Body of pancreas (tissue), 4 donors: ENCODE measurements around the gene ABHD8. TPM values are rescaled to one million over a fixed set of nuclear protein-coding genes. Genes with fewer than 3 reads are reported as not detected.

Source experiments
- ATAC-seq: fragments of 150-250 bp; one replicate; pipeline ENCODE4 v1.9.1; 2016
- DNase-seq, 4 donors: peaks; one replicate each; pipeline ENCODE4 v3.0.0-alpha.2; 2019
- H3K27ac ChIP-seq, 4 donors: fragments of 200-600 bp; sonication (generic); 1 replicate in 3 of 4; 2 replicates in 1 of 4; pipeline versions ENCODE4 v1.5.1 to v1.6.1; 2016 to 2019; ENCODE audit warnings: mild to moderate bottlenecking in 1 of 4, mixed read lengths in 1 of 4, moderate library complexity in 1 of 4
- H3K27me3 ChIP-seq, 2 donors: fragments of 200-600 bp; sonication (generic); one replicate each; pipeline ENCODE4 v1.6.0; 2016; ENCODE audit warnings: mild to moderate bottlenecking in 1 of 2
- H3K36me3 ChIP-seq, 2 donors: fragments of 200-600 bp; sonication (generic); replicated peaks in 1 of 2; 2 replicates each; pipeline ENCODE4 v1.5.1; 2016; ENCODE audit warnings: low read depth in 2 of 2; ENCODE audit not compliant: insufficient read depth in 1 of 2
- H3K4me1 ChIP-seq: fragments of 200-600 bp; sonication (generic); one replicate; pipeline ENCODE4 v1.6.0; 2016
- H3K4me3 ChIP-seq, 2 donors: fragments of 200-600 bp; sonication (generic); 1 replicate in 1 of 2; 2 replicates in 1 of 2; pipeline ENCODE4 v1.5.1; 2016 to 2019
- H3K9me3 ChIP-seq, 3 donors: fragments of 200-600 bp; sonication (generic); 1 replicate in 2 of 3; 2 replicates in 1 of 3; pipeline ENCODE4 v1.5.1; 2016
- POLR2A ChIP-seq, 3 donors: fragments of 450-650 bp; IDR thresholded peaks; one replicate each; pipeline ENCODE4 v1.6.1; 2016; ENCODE audit warnings: antibody characterized with exemption in 3 of 3, mild to moderate bottlenecking in 2 of 3
- WGBS, 2 donors: methylation state at CpG; one replicate each; pipeline ENCODE4 v1.1.5; 2017; 5-methylcytosine and 5-hydroxymethylcytosine counted together
- intact Hi-C: fragments of 100-400 bp; cut with DNase I; formaldehyde crosslinking; loops from one replicate; pipeline ENCODE4 v1.15.1; 2023
- total RNA-seq, 2 donors: library from RNA; depleted of rRNA; stranded (reverse); fragments of >200 nt; gene quantifications; one replicate each; pipeline ENCODE4 v1.1.0, GENCODE V29; 2016
- TF ChIP-seq, protein P1 (sequence below), 7 experiments: fragments of 450-650 bp in 4 of 7; fragments of 200-600 bp in 3 of 7; sonication (generic) in 3 of 7; IDR thresholded peaks; one replicate each; pipeline ENCODE4 v1.5.1; 2016 to 2019; ENCODE audit warnings: antibody characterized with exemption in 7 of 7

The ABHD8 gene
- total RNA-seq, 2 donors from 2014 or later = 10.2 to 12.2 TPM

DNA sequence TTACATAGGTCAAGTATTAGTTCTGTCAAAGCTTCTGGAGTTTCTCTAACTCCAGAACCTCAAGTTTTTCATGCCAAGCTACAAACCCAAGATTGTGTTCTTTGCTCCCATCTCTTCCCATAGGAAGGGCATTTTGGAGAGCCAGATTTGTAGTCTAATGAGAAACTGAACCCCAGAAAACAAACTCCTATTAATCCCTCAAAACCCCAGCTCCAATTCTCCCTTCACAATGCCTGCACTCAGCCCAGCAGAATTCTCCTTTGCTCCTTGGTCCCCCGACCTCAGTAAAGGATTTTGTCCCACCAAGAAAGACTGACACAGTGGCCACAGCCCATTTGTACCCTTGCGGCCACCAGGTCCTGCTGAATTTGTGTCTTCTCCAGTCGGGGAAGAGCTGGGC, 47.1 kb downstream of the ABHD8 start:
- peak overlapping the region in 1 of 4 donors; percentile 90 for H3K27ac ChIP-seq
- H3K27me3 ChIP-seq = no peaks in the 10 kb centered on the region
- WGBS, 2 donors = 73 to 87% methylated on average over 3 of the region's 3 CpGs
- no peaks in the 10 kb centered on the region for H3K9me3 ChIP-seq
- peaks cover 56% of the 10 kb centered on the region for H3K4me1 ChIP-seq
- ATAC-seq (no peak), DNase-seq (no peak)
- intact Hi-C loops = no loop called here
- no peak overlapping the region for H3K4me3 ChIP-seq
- no peaks in the 10 kb centered on the region for H3K36me3 ChIP-seq
- TF ChIP-seq POLR2A (IDR thresholded peaks at IDR 0.05) = no peak
- TF ChIP-seq, protein P1, sequence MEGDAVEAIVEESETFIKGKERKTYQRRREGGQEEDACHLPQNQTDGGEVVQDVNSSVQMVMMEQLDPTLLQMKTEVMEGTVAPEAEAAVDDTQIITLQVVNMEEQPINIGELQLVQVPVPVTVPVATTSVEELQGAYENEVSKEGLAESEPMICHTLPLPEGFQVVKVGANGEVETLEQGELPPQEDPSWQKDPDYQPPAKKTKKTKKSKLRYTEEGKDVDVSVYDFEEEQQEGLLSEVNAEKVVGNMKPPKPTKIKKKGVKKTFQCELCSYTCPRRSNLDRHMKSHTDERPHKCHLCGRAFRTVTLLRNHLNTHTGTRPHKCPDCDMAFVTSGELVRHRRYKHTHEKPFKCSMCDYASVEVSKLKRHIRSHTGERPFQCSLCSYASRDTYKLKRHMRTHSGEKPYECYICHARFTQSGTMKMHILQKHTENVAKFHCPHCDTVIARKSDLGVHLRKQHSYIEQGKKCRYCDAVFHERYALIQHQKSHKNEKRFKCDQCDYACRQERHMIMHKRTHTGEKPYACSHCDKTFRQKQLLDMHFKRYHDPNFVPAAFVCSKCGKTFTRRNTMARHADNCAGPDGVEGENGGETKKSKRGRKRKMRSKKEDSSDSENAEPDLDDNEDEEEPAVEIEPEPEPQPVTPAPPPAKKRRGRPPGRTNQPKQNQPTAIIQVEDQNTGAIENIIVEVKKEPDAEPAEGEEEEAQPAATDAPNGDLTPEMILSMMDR (IDR thresholded peaks at IDR 0.05) = no peak

DNA sequence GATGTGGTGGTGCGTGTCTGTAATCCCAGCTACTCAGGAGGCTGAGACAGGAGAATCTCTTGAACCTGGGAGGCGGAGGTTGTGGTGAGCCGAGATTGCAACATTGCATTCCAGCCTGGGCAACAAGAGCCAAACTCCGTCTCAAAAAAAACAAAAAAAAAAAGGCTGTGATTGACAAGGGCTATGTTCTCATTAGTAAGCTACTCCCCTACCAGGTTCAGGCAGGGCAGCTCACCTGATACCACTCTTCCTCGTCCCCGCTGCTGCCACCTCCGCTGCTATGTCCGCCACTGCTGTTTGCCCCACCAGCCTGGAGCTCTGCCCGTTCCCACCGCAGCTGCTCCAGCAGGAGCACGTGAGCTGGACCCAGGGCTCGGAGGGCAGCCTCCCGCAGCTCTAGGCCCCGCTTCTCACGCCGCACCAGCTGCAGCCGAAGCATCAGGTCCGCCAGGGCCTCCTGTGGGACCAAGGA, 48.0 kb downstream of the ABHD8 start:
- Histone ChIP-seq H3K4me3 (no peak overlapping the region), H3K4me1 (peaks cover 47% of the 10 kb centered on the region), H3K27ac (peak overlapping the region; percentile 65 to 90 (median 76)), H3K9me3 (no peaks in the 10 kb centered on the region), H3K36me3 (no peaks in the 10 kb centered on the region), H3K27me3 (no peaks in the 10 kb centered on the region)
- 29 to 37% methylated on average over 5 to 17 of the region's 18 CpGs for WGBS, 2 donors
- DNase-seq (peak; percentile 64 to 81 (median 80)), ATAC-seq (peak; percentile 90)
- peak in 2 of 3 donors; percentile 33 to 59 for TF ChIP-seq POLR2A (IDR thresholded peaks at IDR 0.05)
- TF ChIP-seq, protein P1 (IDR thresholded peaks at IDR 0.05) = no peak
- intact Hi-C loops = no loop called here

DNA sequence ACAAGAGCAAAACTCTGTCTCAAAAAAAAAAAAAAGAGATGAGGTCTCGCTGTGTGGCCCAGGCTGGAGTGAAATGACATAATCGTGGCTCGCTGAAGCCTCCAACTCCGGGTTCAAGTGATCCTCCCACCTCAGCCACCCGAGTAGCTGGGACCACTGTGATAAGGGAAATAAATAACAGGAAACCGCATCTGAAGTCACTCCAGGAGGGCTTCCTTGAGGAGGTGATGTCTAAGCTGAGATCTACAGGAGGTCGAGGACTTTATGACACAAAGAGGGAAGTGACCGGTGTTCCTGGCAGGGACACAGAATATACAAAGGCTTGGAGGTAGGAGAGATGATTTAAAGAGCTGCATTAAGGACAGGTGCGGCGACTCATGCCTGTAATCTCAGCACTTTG, 48.6 kb downstream of the ABHD8 start:
- WGBS, 2 donors = 78 to 81% methylated on average over 10 of the region's 10 CpGs
- intact Hi-C loops = no loop called here
- no peak for TF ChIP-seq POLR2A (IDR thresholded peaks at IDR 0.05)
- TF ChIP-seq, protein P1 (IDR thresholded peaks at IDR 0.05) = no peak
- no peak for ATAC-seq
- Histone ChIP-seq H3K4me3 (no peak overlapping the region), H3K36me3 (no peaks in the 10 kb centered on the region), H3K4me1 (peaks cover 47% of the 10 kb centered on the region), H3K27me3 (no peaks in the 10 kb centered on the region), H3K9me3 (no peaks in the 10 kb centered on the region), H3K27ac (peak overlapping the region in 3 of 4 donors; percentile 72 to 90 (median 80))
- DNase-seq = no peak

DNA sequence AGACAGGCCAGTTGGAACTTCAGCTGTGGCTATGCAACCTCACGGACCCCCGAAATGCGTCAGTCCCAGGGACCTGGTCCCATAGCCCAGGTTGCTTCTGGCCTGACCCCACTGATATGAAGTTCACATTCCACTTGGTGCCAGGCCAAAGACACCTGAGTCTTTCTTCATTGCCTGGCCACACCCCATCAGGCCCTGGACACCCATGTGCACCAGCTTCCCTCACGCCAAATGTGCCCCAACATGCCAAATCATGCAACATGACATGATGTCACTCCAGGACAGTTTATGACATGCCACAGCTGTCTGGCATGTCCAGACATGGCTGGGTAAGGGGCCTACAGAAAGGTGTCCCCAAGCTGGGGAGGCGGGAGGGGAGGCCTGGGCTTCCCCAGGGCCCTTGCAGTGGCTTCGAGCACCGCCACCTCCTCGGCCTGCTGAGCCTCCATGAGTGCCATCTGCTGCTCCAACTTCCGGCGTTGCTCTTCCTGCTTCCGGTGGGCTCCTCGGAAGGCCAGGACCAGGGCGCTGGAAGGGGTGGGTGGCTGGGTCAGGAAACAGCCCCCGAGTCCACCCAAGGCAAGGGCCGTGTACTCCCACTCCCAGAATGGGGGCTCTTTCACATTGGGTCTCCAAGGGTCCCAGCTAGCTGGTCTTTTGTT, 53.2 kb downstream of the ABHD8 start:
- H3K4me1 ChIP-seq = peaks cover 47% of the 10 kb centered on the region
- ATAC-seq (no peak), DNase-seq (no peak)
- H3K9me3 ChIP-seq = no peaks in the 10 kb centered on the region
- 80 to 83% methylated on average over 8 to 12 of the region's 15 CpGs for WGBS, 2 donors
- intact Hi-C loops = no loop called here
- TF ChIP-seq, protein P1 (IDR thresholded peaks at IDR 0.05) = no peak
- no peak for TF ChIP-seq POLR2A (IDR thresholded peaks at IDR 0.05)
- H3K27me3 ChIP-seq = no peaks in the 10 kb centered on the region
- no peaks in the 10 kb centered on the region for H3K36me3 ChIP-seq
- H3K4me3 ChIP-seq = no peak overlapping the region
- H3K27ac ChIP-seq = peak overlapping the region; percentile 52 to 97 (median 94)
